Keratinocyte (primary cell): ENCODE results near the gene NMT1. TPM values are rescaled to one million over a fixed set of nuclear protein-coding genes. Genes with fewer than 3 reads are reported as not detected.

Source experiments
- DNase-seq: peaks from one replicate; pipeline ENCODE4 v3.0.0-alpha.2; 2011; ENCODE audit warnings: low read depth, missing footprints, low spot score
- FAIRE-seq: peaks from 2 replicates; lab custom pipeline; 2011; peaks lifted over from hg19 to GRCh38; lab: Jason Lieb, UNC
- H2AFZ ChIP-seq: 2 replicates; pipeline ENCODE4 v1.6.0; 2012; ENCODE audit warnings: low read length, control low read depth, inconsistent platforms; ENCODE audit not compliant: control insufficient read depth
- H3K27ac ChIP-seq: 2 replicates; pipeline ENCODE4 v1.5.1; 2011; ENCODE audit warnings: low read length; ENCODE audit not compliant: control insufficient read depth, insufficient read depth
- H3K27me3 ChIP-seq: 3 replicates; pipeline ENCODE4 v1.6.0; 2011; ENCODE audit warnings: low read length; ENCODE audit not compliant: control insufficient read depth, insufficient read depth; ENCODE audit errors: extremely low read depth
- H3K36me3 ChIP-seq, 2 experiments: 2 replicates in 1 of 2; 3 replicates in 1 of 2; pipeline ENCODE4 v1.5.1; 2011; ENCODE audit warnings: low read length in 2 of 2, mild to moderate bottlenecking in 1 of 2; ENCODE audit not compliant: control insufficient read depth in 2 of 2, insufficient read depth in 2 of 2; ENCODE audit errors: extremely low read depth in 1 of 2
- H3K4me1 ChIP-seq: 3 replicates; pipeline ENCODE4 v1.5.1; 2011; ENCODE audit warnings: low read length; ENCODE audit not compliant: control insufficient read depth, insufficient read depth; ENCODE audit errors: extremely low read depth
- H3K4me2 ChIP-seq: 3 replicates; pipeline ENCODE4 v1.6.0; 2011; ENCODE audit warnings: low read depth, low read length; ENCODE audit not compliant: control insufficient read depth, insufficient read depth; ENCODE audit errors: extremely low read depth
- H3K4me3 ChIP-seq, 3 experiments: fragments of 200-600 bp in 1 of 3; sonication (generic) in 1 of 3; 2 replicates in 2 of 3; 3 replicates in 1 of 3; pipeline ENCODE4 v1.5.1; 2011 to 2016; ENCODE audit warnings: low read length in 3 of 3, mild to moderate bottlenecking in 3 of 3, control low read depth in 2 of 3, inconsistent platforms in 1 of 3, low read depth in 1 of 3, mixed read lengths in 1 of 3, mixed run types in 1 of 3, moderate library complexity in 1 of 3; ENCODE audit not compliant: control insufficient read depth in 2 of 3, insufficient read depth in 2 of 3; ENCODE audit errors: extremely low read depth in 1 of 3
- H3K79me2 ChIP-seq: 2 replicates; pipeline ENCODE4 v1.6.0; 2012; ENCODE audit warnings: low read length; ENCODE audit not compliant: control insufficient read depth, insufficient read depth
- H3K9ac ChIP-seq: 3 replicates; pipeline ENCODE4 v1.6.0; 2011; ENCODE audit warnings: low read length; ENCODE audit not compliant: control insufficient read depth, insufficient read depth; ENCODE audit errors: extremely low read depth
- H3K9me1 ChIP-seq: 3 replicates; pipeline ENCODE4 v1.6.0; 2011; ENCODE audit warnings: low read length; ENCODE audit not compliant: control insufficient read depth, insufficient read depth; ENCODE audit errors: extremely low read depth
- H3K9me3 ChIP-seq: 2 replicates; pipeline ENCODE4 v1.5.1; 2012; ENCODE audit warnings: low read depth, low read length; ENCODE audit not compliant: control insufficient read depth
- H4K20me1 ChIP-seq: 3 replicates; pipeline ENCODE4 v1.6.0; 2011; ENCODE audit warnings: low read length; ENCODE audit not compliant: control insufficient read depth, insufficient read depth; ENCODE audit errors: extremely low read depth
- EZH2 ChIP-seq: IDR thresholded peaks from one replicate; pipeline ENCODE4 v1.6.1; 2012; ENCODE audit warnings: inconsistent platforms, mild to moderate bottlenecking, low read length, moderate library complexity
- dilution Hi-C: fragments of 300-500 bp; cut with MboI; formaldehyde crosslinking; loops from one replicate; pipeline ENCODE4 v1.7.0; 2020; ENCODE audit warnings: low sequenced_read_pairs; ENCODE audit not compliant: extremely low pct_ligation_motif_present
- polyA plus RNA-seq, 5 experiments: library from polyadenylated mRNA; depleted of rRNA in 3 of 5; stranded (reverse) in 3 of 5; stranded (forward) in 1 of 5; unstranded in 1 of 5; fragments of >200 nt; gene quantifications; 1 replicate in 1 of 5; 2 replicates in 3 of 5; 3 replicates in 1 of 5; pipeline versions ENCODE4 v1.2.1 to v1.2.3, GENCODE V29; 2011 to 2012; ENCODE audit warnings: missing spikeins in 2 of 5, low read depth in 1 of 5, low replicate concordance in 1 of 5
- TF ChIP-seq, protein P1 (sequence below), 3 experiments: IDR thresholded peaks in 1 of 3; conservative IDR thresholded peaks in 1 of 3; optimal IDR thresholded peaks in 1 of 3; 2 replicates in 2 of 3; 3 replicates in 1 of 3; pipeline versions ENCODE3 to v1.5.1; 2011; ENCODE audit warnings: low read length in 3 of 3, mild to moderate bottlenecking in 3 of 3, moderate library complexity in 2 of 3, control low read depth in 1 of 3, inconsistent platforms in 1 of 3; ENCODE audit not compliant: insufficient read depth in 2 of 3; ENCODE audit errors: extremely low read depth in 1 of 3

Gene NMT1
- polyA plus RNA-seq, 1 donor (not counting 4 experiments of a cell fraction or from before 2014, with no cell fraction given): 101 TPM

GRCh38 chr17:45131616-45132319, 70.7 kb downstream of the NMT1 start:
- no peak overlapping the region for H2AFZ ChIP-seq
- H3K4me2 ChIP-seq: peak overlapping the region; percentile 68
- TF ChIP-seq, protein P1, sequence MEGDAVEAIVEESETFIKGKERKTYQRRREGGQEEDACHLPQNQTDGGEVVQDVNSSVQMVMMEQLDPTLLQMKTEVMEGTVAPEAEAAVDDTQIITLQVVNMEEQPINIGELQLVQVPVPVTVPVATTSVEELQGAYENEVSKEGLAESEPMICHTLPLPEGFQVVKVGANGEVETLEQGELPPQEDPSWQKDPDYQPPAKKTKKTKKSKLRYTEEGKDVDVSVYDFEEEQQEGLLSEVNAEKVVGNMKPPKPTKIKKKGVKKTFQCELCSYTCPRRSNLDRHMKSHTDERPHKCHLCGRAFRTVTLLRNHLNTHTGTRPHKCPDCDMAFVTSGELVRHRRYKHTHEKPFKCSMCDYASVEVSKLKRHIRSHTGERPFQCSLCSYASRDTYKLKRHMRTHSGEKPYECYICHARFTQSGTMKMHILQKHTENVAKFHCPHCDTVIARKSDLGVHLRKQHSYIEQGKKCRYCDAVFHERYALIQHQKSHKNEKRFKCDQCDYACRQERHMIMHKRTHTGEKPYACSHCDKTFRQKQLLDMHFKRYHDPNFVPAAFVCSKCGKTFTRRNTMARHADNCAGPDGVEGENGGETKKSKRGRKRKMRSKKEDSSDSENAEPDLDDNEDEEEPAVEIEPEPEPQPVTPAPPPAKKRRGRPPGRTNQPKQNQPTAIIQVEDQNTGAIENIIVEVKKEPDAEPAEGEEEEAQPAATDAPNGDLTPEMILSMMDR (optimal IDR thresholded peaks at IDR 0.05 in 1 of 3, IDR thresholded peaks at IDR 0.05 in 1 of 3, conservative IDR thresholded peaks at IDR 0.05 in 1 of 3; ENCODE audit: extremely low read depth in 1 of 3, insufficient read depth in 2 of 3, low read length in 3 of 3): peak; percentile 49 to 91 (median 63)
- no peak for TF ChIP-seq EZH2
- H3K36me3 ChIP-seq: no peaks in the 10 kb centered on the region
- peaks cover 48% of the 10 kb centered on the region for H3K4me1 ChIP-seq
- H3K9me3 ChIP-seq: no peaks in the 10 kb centered on the region
- H3K4me3 ChIP-seq: peak overlapping the region; percentile 57 to 91 (median 90)
- peaks cover 37% of the 10 kb centered on the region for H3K79me2 ChIP-seq
- peak overlapping the region; percentile 27 for H3K27ac ChIP-seq
- no peaks in the 10 kb centered on the region for H3K27me3 ChIP-seq
- no peaks in the 10 kb centered on the region for H4K20me1 ChIP-seq
- dilution Hi-C loops: no loop called here
- H3K9ac ChIP-seq: peak overlapping the region; percentile 78
- no peaks in the 10 kb centered on the region for H3K9me1 ChIP-seq
- FAIRE-seq (no peak), DNase-seq (no peak)

DNA sequence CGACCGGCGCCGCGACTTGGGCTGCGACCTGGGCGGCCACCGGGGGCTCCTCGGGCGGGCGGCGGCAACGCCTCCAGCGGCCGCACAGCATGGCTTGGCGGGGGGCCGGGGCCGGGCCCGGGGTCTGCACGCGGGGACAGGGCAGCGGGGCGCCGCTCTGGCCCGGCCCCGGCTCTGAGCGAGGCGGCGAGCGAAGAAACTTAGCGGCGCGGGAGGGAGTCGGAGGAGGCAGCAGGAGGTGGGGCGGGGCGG, 71.1 kb downstream of the NMT1 start, which contains the start of gene PLCD3:
Gene PLCD3 (minus strand): TSS at position 196 of the 252 bp plus-strand sequence. CDS start 105 bp downstream, at position 91.
- H3K79me2 ChIP-seq: peaks cover 33% of the 10 kb centered on the region
- no peak for TF ChIP-seq EZH2
- TF ChIP-seq, protein P1 (optimal IDR thresholded peaks at IDR 0.05 in 1 of 3, IDR thresholded peaks at IDR 0.05 in 1 of 3, conservative IDR thresholded peaks at IDR 0.05 in 1 of 3; ENCODE audit: extremely low read depth in 1 of 3, insufficient read depth in 2 of 3, low read length in 3 of 3): no peak
- no peak for FAIRE-seq
- peak within 1 kb of the TSS; percentile 87 for H2AFZ ChIP-seq
- no peaks in the 10 kb centered on the region for H3K9me3 ChIP-seq
- no peak for DNase-seq
- H3K27me3 ChIP-seq: no peaks in the 10 kb centered on the region
- no peaks in the 10 kb centered on the region for H3K36me3 ChIP-seq
- H3K4me1 ChIP-seq: peaks cover 43% of the 10 kb centered on the region
- dilution Hi-C loops: no loop called here
- no peaks in the 10 kb centered on the region for H4K20me1 ChIP-seq
- H3K4me2 ChIP-seq: peak within 1 kb of the TSS; percentile 94
- no peaks in the 10 kb centered on the region for H3K9me1 ChIP-seq
- H3K27ac ChIP-seq: peak within 1 kb of the TSS; percentile 72
- H3K4me3 ChIP-seq: peak within 1 kb of the TSS; percentile 79 to 91 (median 90)
- peak within 1 kb of the TSS; percentile 81 for H3K9ac ChIP-seq
